WERI-Rb-1 (cell line): ENCODE measurements around the gene STARD8.

Experiments
- DNase-seq: peaks from one replicate; pipeline ENCODE4 v3.0.0-alpha.2; 2020
- H3K27ac ChIP-seq: fragments of 250-450 bp; sonication (Bioruptor Pico); 2 replicates; pipeline ENCODE4 v1.5.1; 2020; ENCODE audit warnings: mild to moderate bottlenecking, moderate library complexity
- H3K27me3 ChIP-seq: fragments of 250-450 bp; sonication (Bioruptor Pico); 2 replicates; pipeline ENCODE4 v1.5.1; 2021; ENCODE audit warnings: mild to moderate bottlenecking, low read depth, moderate library complexity; ENCODE audit not compliant: insufficient read depth, severe bottlenecking
- H3K36me3 ChIP-seq: fragments of 250-450 bp; sonication (Bioruptor Pico); 2 replicates; pipeline ENCODE4 v1.5.1; 2020; ENCODE audit warnings: mild to moderate bottlenecking, moderate library complexity
- H3K4me3 ChIP-seq: 2 replicates; pipeline ENCODE4 v1.5.1; 2011; ENCODE audit warnings: low read depth, mild to moderate bottlenecking, control low read depth, low read length
- H3K9me3 ChIP-seq: fragments of 250-450 bp; sonication (Bioruptor Pico); 2 replicates; pipeline ENCODE4 v1.5.1; 2021; ENCODE audit warnings: mild to moderate bottlenecking, moderate library complexity; ENCODE audit not compliant: severe bottlenecking
- TF ChIP-seq, protein P1 (sequence below): IDR thresholded peaks from 2 replicates; pipeline ENCODE4 v1.5.1; 2011; ENCODE audit warnings: low read depth, mild to moderate bottlenecking, control low read depth, inconsistent platforms, low read length

STARD8 gene

DNA sequence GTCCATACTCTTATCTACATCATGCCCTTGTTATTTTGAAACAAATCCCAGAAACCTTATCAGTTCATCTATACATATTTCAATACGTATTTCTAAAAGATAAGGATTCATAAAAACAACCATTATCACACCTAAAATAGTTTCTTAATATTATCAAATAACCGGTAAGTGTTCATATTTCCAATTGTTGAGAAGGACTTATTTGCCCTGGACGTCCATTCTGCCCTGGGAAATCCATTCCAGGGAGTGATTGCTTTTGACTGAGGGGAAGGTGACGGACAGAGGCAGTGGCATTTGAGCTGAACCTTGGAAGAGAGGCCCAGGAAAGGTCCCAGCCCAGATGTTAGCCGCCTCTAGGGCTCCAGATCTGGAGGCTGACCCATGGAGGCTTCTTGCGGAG, 49.6 kb downstream of the STARD8 start:
- TF ChIP-seq, protein P1, sequence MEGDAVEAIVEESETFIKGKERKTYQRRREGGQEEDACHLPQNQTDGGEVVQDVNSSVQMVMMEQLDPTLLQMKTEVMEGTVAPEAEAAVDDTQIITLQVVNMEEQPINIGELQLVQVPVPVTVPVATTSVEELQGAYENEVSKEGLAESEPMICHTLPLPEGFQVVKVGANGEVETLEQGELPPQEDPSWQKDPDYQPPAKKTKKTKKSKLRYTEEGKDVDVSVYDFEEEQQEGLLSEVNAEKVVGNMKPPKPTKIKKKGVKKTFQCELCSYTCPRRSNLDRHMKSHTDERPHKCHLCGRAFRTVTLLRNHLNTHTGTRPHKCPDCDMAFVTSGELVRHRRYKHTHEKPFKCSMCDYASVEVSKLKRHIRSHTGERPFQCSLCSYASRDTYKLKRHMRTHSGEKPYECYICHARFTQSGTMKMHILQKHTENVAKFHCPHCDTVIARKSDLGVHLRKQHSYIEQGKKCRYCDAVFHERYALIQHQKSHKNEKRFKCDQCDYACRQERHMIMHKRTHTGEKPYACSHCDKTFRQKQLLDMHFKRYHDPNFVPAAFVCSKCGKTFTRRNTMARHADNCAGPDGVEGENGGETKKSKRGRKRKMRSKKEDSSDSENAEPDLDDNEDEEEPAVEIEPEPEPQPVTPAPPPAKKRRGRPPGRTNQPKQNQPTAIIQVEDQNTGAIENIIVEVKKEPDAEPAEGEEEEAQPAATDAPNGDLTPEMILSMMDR: no peak
- Histone ChIP-seq H3K36me3 (no peaks in the 10 kb centered on the region), H3K27ac (no peak overlapping the region)

DNA sequence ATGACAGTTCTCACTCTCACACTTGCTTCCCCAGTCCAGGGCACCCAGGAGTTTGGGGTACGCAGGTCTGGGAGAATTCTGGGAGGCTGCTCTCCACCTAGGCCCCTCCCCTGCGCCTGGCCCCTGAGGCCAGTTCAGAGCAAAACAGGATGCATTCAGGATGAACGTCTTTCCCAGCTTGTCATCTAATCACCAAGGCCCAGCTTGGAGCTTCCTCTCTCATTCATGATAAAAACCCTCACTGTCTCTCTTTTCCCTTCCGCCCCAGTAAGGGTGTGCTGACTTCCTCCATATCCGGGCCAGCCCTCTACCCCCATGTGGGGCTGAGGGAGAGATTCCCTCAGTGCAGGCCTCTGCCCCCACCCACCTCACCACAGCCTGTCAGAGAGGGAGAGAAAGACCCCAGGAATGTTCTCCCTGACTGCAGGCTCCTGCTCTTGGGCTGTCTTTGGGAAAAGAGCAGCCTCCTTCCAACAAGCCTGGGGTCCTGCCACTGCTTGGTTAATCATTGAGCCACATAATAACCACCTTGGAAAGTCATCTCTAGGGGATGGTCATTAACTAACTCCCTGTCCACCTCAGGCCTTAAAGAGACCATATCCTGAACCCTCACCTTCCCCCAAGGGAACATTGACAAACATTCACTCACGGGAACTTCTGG, 50.1 kb downstream of the STARD8 start:
- DNase-seq: no peak
- Histone ChIP-seq H3K36me3 (no peaks in the 10 kb centered on the region), H3K27me3 (peaks cover 30% of the 10 kb centered on the region), H3K9me3 (no peaks in the 10 kb centered on the region), H3K4me3 (no peak overlapping the region), H3K27ac (no peak overlapping the region)
- TF ChIP-seq, protein P1: no peak

More for the DNA sequence above, 49.6 kb downstream of the STARD8 start:
- Histone ChIP-seq H3K27me3 (peaks cover 31% of the 10 kb centered on the region), H3K4me3 (no peak overlapping the region), H3K9me3 (no peaks in the 10 kb centered on the region)
- no peak for DNase-seq

DNA sequence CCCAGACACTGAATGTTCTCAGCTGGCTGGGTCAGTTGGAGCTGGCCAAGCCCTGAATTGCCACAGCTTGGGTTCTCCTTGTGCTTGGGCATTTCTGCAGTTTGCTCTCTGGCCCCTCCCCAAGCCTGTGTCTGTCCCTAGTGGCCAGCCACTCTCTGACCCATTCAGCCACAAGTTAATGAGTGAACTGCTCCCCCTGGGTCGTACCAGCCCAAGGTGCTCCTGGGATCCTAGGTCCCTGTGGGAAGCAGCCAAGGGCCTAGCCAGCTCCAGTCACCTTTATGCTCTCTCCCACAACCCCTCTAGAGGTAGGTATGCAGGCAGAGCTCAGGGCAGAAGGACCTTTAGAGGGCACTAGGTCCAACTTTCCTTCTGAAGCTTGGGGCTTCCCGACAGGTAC, 51.5 kb downstream of the STARD8 start:
- H3K27me3 ChIP-seq: peaks cover 17% of the 10 kb centered on the region
- H3K36me3 ChIP-seq: no peaks in the 10 kb centered on the region
- TF ChIP-seq, protein P1: 0 out of 2 replicates have a peak, but pooled peaks have one; percentile 6
- no peak for DNase-seq
- H3K9me3 ChIP-seq: no peaks in the 10 kb centered on the region
- no peak overlapping the region for H3K4me3 ChIP-seq
- no peak overlapping the region for H3K27ac ChIP-seq

DNA sequence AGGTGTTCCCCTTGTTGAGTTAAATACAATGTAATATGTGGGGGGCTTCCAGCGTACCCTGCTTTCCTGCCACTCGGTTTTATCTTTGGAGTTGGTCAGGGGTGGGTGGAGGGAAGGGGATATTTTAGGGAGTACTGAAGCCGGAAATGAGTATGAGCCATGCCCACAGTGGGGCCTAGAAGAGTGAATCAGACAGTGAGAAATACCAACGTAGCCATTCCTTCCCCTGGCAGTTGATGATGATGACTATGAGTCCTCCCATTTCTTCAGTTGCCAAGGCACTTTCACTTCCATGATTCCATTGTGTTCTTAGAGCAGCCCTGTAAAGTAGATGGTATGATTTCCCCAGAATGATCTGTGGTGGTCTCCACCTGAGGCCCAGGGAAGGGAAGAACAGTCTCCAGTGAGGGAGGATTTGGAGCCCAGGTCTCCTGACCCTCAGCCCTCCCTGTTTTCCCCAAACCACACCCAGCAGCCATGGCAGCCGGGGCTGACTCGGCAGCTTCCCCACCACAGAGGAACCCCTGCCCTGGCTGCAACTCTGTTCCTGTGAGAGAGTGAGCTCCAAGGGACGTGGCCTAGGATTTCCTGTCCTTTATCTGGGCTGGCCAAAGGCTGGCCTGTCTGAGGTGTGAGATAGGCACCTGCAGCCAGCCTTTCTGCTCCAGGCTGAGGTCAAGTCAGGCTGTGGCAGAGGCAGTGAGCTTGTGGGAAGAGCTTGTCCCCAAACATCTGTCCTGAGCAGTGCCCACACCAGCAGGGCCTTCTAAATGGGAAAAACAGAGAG, 52.7 kb downstream of the STARD8 start:
- H3K27me3 ChIP-seq: peaks cover 10% of the 10 kb centered on the region
- TF ChIP-seq, protein P1: no peak

DNA sequence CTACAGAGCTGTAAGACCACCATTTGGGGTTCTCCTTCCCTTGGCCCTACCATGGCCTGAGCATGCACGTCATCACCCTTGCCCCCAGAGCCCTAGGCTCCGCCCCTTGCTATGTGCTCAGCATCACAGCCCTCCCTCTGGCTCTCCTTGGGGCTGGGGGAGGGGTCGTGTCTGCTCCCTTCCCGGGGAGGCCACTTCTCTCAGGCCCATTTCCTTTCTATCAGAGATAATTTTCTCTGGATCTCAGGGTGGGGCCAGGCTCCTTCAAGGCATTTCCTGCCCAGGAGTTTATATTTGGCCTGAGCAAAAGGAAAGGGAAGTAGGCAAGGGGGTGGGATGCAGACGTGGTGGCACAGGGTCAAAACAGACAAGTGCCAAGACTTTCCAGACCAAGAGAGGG, 55.9 kb downstream of the STARD8 start:
- TF ChIP-seq, protein P1: no peak
- no peak for DNase-seq
- H3K27ac ChIP-seq: no peak overlapping the region
- H3K36me3 ChIP-seq: no peaks in the 10 kb centered on the region
- no peaks in the 10 kb centered on the region for H3K9me3 ChIP-seq
- H3K27me3 ChIP-seq: peaks cover 3% of the 10 kb centered on the region
- H3K4me3 ChIP-seq: no peak overlapping the region

More for the DNA sequence above, 52.7 kb downstream of the STARD8 start:
- H3K4me3 ChIP-seq: no peak overlapping the region
- H3K36me3 ChIP-seq: no peaks in the 10 kb centered on the region
- H3K9me3 ChIP-seq: no peaks in the 10 kb centered on the region
- H3K27ac ChIP-seq: no peak overlapping the region
- no peak for DNase-seq
